Stimulated activated CD4-positive, alpha-beta T cell treated with anti-CD3 and anti-CD28 coated beads, TNF-alpha, amount 100 ng/mL, for 24 hours (primary cell): ENCODE measurements around the gene FRAT1.

Experiments used
- DNase-seq, 3 experiments: peaks; one replicate each; pipeline ENCODE4 v3.0.0-alpha.2; 2020; ENCODE audit warnings: low read depth in 3 of 3

The FRAT1 gene

DNA sequence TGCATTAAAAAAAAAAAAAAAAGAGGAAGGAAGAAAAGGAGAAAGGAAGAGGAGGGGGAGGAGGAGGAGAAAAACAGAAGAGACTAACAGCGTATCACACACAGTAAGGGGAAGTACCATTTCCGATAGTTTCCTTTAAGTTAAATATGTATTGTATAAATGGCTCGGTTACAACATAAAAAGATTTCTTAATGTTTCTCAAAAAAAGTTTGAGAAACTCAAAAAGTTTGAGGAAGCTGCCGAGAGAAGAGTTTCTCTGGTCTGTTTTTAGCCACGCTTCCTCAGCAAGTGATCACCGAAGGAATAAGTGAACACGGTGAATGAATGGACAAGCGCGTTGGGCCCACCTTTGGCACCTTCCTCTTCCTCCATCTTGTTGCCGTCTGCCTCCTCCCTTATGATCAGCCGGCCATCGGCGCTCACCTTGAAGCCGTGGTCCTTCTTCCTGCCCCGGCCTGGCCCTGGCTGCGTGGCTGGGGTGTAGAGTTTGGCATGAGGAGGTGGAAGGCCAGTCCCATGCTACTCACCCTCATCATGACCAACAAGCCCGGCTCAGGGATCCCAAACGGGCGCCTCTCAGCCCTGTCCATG is 46.8 kb downstream of the FRAT1 start:
- DNase-seq = no peak

DNA sequence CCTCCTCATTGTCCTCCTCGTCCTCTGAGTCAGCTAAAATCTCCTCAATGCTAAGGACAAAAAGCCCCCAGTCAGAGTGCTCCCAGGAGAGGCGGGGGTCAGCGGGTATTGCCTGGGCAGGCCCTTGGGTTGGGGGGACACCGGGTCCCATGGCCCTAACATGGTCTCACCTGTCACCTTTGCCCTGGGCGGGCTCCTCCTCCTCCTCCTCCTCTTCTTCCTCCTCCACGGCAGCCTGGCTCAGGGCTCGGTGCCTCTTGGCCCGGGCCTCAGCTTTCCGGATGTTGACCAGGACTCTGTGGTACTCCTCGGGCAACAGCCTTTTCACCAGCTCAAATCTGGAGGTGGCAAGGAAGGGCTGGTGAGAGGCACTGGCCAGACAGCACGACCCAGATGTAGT is 47.5 kb downstream of the FRAT1 start:
- no peak for DNase-seq

DNA sequence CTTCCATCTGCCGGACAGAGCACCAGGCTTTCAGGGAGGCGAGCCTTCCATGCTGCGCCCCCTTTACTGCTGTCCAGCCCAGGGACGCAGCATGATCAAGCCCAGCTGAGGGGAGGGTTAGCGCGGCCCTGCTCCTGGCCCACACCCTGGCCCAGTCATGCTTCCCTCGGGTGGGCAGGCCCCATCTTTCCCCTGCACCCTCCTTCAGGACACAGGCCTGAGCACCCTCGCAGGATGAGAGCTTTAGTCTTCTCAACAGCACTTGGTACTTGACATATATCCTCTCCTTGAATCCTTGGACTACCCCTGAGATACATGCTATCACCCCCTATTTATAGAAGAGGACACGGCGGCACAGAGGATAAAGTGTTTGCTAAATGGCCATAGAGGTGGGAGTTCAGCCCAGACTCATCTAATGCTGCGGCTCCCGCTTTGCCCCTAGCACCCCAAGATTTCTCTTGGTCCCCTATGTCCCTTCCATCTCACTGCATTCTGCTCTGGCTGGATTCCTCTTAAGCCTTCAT is 48.1 kb downstream of the FRAT1 start:
- no peak for DNase-seq
